GM08714 (cell line): Measurements from ENCODE around the gene GRM4.

Experiments used
- H3K4me3 ChIP-seq: fragments of 200-500 bp; sonication (Bioruptor generic); 2 replicates; pipeline ENCODE4 v1.5.1; 2014; ENCODE audit warnings: mild to moderate bottlenecking, low read length, inconsistent platforms
- ZNF274 ChIP-seq: IDR thresholded peaks from 2 replicates; pipeline ENCODE4 v1.6.1; 2012; ENCODE audit warnings: mild to moderate bottlenecking, low read depth, low read length

GRM4 gene

DNA sequence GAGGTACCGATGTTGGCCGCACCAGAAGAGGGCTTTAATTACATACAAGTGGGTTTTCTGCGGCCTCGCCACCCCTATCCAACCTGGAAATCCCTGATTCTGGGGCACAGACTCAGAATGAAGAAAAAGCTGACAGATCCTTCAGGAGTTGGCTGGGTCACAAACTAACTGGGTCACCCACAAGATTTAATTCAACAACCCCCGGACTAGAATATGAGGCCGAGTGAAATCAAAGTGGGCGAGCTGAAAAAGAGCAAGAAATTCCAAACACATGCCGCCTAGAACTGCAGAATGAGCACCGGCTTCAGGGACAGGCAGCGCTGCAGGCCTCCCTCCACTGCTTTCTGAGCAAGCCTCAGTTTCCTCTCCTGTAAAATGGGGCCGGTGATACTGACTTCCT is 30.0 kb downstream of the GRM4 start:
- H3K4me3 ChIP-seq, result no peak overlapping the region
- TF ChIP-seq ZNF274, result no peak

DNA sequence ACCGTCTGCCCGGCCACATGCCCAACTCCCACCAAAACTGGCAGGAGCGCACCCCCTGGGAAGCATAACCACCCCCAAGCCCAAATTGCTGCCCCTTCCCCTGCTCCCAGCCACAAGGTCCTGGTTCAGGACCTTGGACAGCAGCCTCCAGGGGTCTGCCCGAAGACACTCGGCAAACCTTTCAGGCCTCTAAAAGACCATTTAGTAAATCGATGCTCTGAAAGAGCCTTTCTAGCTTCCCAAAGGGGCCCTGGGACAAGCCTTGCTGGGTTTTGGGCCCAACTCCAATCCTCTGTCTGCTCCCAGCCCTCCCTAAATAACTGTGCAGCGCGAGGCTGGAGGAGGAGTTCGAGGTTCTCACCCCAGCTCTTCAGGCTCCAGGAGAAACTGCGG is 30.5 kb downstream of the GRM4 start:
- no peak overlapping the region for H3K4me3 ChIP-seq
- TF ChIP-seq ZNF274, result no peak

DNA sequence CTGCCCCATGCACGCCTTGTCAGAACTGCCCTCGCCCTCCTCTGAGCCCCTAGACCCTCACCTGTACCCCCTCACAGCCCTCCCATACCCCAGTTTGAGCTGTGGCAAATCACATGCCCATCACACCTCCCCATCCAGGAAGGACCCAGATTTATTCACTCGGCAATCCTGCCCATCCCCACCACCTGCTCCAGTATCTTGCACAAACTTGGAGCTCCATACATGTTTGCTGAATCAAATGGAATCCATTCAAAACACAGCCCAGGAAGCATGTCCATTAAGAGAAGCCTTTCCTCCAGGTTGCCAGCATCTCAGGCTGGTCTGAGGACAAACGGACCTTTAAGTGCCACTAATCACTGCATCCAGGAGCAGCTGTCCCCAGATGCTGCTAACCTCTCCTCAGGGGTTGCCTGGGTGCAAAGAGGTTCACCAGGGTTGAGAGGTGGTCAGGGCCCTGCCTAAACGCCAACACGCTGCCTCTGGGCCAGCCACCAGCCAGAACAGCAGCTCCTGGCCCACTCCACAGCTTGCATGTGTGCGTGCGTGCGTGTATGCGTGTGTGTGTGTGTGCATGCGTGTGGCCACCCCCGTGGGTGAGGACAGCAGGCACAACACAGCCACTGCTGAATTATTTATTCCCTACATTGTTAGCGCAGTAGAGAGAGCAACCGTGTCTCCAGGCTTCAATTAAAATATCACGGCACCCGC is 31.0 kb downstream of the GRM4 start:
- H3K4me3 ChIP-seq, result no peak overlapping the region
- TF ChIP-seq ZNF274, result no peak

DNA sequence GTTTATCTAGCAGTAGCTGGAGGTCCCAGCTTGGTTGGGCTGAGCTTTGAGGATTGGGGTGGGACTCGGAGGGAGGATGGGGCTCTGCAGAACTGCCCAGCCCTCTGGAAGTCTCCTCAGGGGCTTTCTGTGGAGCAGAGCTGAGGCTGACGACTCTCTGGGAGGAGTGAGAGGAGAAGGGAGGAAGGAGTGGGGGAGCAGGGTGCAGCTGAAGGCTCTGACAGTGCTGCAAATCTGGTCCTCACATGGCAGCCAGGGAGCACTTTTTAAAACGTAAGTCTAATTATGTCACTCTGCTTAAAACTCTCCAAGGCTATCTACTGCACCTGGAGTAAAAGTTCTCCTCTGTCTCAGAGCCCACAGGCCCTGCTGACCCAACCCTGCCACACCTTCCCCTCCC is 32.4 kb downstream of the GRM4 start:
- no peak overlapping the region for H3K4me3 ChIP-seq
- no peak for TF ChIP-seq ZNF274

DNA sequence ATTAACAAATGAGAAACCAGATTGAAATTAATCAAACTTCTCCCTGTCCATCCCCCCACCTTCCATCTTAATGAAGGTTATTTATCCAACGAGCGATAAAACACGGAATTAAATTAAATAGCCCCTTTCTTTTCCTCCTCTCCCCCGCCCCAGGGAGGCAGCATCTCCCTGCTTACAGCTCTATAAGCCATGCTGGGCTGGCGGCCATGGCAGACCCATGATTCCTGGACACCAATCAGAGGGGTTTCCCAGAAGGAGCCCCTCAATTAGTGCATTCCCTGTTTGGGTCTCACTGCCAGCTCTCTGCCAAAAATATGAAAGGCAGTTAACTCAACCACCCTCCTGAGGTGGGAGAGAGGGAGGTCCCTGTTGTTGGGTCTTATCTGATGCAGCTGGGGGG is 33.8 kb downstream of the GRM4 start:
- TF ChIP-seq ZNF274, result no peak
- no peak overlapping the region for H3K4me3 ChIP-seq

DNA sequence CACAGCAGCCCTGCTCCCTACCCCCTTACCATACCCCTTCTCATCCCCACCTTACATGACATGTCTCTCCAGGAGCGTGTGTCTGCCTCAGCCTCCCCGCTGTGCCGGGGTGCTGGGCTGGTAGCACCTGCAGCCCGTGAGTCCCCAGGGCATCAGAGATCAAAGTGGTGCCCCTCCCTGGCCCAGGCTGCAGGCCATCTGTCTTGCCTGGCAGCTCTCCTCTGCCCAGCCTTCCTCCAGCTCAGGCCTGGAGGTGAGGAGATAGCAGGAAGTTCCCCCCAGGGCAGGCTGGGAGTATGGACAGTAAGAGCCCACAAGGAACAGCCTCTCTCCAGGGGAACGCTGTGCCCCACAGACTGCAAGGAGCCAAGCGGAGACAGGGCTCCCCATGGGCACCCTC is 35.3 kb downstream of the GRM4 start:
- no peak for TF ChIP-seq ZNF274

DNA sequence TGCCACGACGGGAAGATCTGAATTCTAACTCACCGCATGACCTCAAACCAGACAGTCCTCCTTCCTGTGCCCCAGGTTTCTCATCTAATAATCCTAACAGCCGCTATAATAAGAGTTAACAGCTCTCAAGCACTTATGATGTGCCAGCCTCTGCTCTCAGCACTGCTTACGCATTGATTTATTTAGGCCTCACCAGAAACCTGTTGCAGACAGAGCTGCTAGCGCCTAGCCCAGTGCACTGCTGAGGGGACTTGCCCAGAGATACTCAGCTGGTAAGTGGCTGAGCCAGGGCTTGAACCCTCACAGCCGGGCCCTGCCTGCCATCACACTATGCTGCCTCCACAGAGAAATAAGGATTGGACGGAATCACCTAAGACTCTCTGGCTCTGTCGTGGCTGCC is 37.7 kb downstream of the GRM4 start:
- TF ChIP-seq ZNF274, result no peak
- H3K4me3 ChIP-seq, result no peak overlapping the region

More for the DNA sequence above, 35.3 kb downstream of the GRM4 start:
- H3K4me3 ChIP-seq, result no peak overlapping the region

DNA sequence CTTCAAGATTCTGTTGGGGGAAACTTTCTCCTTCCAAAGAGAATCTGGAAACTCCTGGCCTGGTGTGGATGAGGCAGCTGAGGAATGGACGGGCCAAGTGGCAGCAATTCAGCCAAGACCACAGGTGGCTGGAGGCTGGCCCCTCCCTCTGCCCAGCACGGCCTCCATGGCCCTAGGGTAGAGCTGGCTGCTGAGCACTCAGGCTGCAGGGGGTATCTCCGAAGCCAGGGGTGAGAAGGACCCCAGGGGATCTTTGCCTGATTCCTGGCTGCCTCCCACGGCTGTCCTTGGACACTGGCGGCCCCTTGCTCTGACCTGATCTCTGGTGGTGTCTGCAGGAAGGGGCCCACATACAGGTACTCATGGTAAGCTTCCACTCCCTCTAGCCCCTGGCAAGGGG is 39.0 kb downstream of the GRM4 start:
- no peak overlapping the region for H3K4me3 ChIP-seq
- no peak for TF ChIP-seq ZNF274

DNA sequence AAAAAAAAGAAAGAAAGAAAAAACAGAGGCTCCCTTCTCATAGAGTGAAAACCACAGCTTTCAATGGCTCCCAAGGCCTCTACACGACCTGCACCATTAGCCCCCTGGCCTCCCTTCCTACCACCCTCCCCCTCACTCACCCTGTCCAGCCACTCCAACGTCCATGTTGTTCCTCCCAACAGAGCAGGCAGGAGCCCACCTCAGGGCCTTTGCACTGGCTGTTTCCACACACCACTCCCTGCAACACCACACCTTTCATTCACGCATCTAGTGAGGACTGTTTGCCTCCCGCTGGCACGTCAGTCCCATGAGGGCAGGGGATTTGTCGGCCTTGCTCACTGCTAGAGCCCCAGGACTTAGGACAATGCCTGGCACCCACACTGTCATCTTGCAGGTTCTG is 39.5 kb downstream of the GRM4 start:
- H3K4me3 ChIP-seq, result no peak overlapping the region
- no peak for TF ChIP-seq ZNF274

DNA sequence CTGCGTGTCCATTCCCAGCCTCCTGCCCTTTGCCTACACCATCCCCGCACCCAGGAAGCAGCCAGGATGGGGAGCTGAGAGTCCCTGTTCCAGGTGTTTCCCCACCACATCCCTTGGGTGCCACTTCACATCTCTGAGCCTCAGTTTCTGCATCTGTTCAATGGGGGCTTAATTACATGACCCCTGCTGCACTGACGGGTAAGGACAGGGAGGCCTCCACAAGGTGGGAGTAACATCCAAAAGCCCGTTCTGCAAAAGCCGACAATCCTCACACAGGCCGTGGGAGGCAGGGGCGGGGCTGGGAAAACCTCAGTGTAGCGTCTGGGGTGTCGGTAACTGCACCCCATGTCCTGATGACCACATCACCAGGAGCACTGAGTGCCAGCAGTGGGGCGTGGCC is 41.3 kb downstream of the GRM4 start:
- no peak for TF ChIP-seq ZNF274
- no peak overlapping the region for H3K4me3 ChIP-seq

DNA sequence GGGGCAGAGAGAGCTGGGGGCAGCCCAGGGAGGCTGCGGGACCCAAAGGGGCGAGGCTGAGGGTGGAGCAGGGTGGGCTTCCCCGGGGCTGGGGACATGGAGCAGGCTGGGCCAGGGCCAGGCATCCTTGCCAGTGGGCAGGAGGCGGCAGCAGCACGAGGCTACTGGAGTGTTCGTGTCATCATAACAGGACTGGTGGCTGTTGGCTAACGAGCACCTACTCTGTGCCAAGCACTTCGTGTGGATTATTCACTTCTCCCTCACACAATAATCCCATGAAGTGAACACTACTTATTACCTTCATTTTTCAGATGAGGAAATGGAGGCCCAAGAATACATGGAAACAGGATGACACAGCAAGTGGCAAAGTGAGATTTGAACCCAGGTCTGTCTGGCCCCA is 41.7 kb downstream of the GRM4 start:
- H3K4me3 ChIP-seq, result no peak overlapping the region
- TF ChIP-seq ZNF274, result no peak

DNA sequence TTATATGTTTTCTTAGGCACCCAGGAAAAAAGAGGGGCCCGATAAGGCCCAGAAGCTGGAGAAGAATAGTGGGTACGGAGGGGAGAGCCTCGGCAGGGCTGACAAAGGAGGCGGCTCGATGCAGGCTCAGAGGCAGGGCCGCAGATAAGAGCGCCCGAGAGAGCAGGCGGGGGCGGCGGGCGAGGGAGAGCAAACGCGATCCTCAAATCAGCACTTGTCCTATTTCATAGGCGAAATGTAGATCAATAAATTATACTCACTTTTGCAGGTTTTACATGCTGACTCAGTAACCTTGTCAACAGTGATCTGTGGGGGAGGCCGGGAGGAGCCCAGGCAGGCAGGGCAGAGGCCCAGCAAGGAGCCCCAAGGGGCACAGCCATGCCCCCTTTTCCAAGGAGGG is 42.6 kb downstream of the GRM4 start:
- TF ChIP-seq ZNF274, result no peak
- H3K4me3 ChIP-seq, result no peak overlapping the region

DNA sequence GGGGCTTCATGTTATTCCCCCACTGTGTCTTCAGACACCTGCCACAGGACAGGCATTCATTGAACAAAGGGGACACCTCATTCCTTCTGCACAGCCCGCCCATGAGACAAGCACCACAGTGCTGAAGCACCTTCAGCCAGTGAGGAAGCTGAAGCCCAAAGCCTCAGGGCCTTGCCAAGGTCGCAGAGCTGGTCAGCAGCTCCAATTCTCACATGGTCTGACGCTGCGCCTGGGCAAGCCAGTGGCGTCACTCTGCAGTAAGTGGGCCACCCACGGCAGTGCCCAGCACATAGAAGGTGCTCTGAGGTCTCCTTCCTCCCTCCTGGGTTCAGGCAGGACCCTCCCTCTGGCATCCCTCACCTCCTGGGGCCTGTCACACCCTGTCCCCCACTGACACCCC is 43.2 kb downstream of the GRM4 start:
- no peak overlapping the region for H3K4me3 ChIP-seq
- TF ChIP-seq ZNF274, result no peak

DNA sequence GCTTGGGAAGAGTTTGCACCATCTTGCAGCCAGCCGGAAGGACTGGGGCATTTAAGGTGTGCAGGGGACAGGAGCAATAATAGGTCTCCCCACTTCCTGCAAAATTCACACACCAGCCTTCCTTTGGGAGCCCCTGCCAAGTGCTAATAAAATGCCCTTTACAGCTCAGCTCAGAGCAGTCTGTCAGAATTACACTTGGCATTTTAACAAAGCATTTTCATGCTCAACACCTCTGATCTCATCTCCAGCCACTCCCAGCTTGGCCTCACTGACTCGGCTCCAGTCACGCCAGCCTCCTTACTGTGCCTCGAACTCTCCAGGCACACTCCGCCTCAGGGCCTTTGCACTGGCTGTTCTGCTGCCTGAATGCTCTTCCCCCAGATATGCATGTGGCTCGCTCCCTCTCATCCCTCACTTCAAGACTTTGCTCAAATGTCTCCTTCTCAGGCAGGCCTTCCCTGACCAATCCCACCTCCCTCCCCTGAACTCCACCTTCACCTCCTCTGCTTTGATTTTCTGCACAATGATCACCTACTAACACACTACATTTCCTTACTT is 43.7 kb downstream of the GRM4 start:
- no peak overlapping the region for H3K4me3 ChIP-seq
- no peak for TF ChIP-seq ZNF274

DNA sequence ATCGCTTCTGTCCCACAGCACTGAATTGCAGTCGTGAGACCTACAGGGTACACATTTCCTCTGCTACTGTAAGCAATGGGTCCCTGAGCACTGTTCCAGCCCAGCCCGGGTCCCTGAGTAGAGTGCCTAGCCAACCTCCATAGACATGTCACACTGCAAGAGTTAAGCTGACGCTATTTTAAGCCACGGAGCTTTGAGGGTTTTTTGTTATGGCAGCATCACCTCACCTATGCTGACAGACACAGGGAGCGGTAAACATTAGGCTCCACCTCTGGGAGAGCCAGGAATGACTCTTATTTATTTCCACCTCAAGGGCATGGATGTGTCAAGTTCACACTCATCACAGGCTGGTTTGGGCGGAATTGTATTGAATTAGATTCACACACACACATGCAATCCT is 45.1 kb downstream of the GRM4 start:
- no peak overlapping the region for H3K4me3 ChIP-seq
- TF ChIP-seq ZNF274, result no peak

DNA sequence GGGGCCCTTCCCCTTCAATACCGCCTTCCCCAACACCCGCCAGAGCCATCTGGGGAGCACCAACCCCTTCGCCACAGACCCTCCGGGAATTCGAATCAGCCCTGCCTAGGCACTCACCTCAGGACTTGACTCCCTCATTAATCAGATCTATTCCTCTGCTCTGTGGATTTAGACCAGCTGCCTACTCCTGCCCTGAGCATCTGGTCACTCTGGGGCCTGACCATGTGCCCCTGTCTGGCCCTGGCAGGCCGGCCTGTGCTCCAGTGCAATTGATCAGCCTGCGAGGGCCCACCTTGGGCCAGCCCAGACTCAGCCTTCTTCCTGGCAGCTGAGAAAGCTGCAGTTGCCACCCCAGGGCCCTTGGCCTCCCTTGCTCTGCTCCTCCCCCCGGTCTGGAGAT is 46.0 kb downstream of the GRM4 start:
- H3K4me3 ChIP-seq, result no peak overlapping the region

More for the DNA sequence above, 46.0 kb downstream of the GRM4 start:
- TF ChIP-seq ZNF274, result no peak
